Activated naive CD4-positive, alpha-beta T cell treated with anti-CD3 and anti-CD28 coated beads for 36 hours (primary cell): Measurements from ENCODE around the gene TAF6L. TPM values are rescaled to one million over a fixed set of nuclear protein-coding genes. Genes with fewer than 3 reads are reported as not detected.

ENCODE experiments used
- microRNA-seq: library from miRNA; unstranded; fragments of <30 nt; microRNA quantifications from one replicate; pipeline ENCODE4 v1.2.0, GENCODE V29; 2022; ENCODE audit warnings: borderline microRNAs expressed, borderline replicate concordance
- total RNA-seq, 2 experiments: library from RNA; stranded (reverse); gene quantifications; one replicate each; pipeline ENCODE4 v1.2.3, GENCODE V29; 2021

Gene TAF6L
- total RNA-seq, 2 experiments from 2014 or later, result 8.9 to 10.5 TPM

Small RNAs within 50 kb of the gene (microRNA-seq; reads per million reads assigned to microRNA genes)
- gene MIR6514 (2.2 reads per million), gene MIR6748 (not detected)

Other genes starting within 250 kb of the TAF6L start
- gene AHNAK, start 224.6 kb upstream of the TAF6L start, total RNA-seq, result 1 to 10 TPM; 9.2 to 9.4 TPM
- 1,000 to 10,000 TPM; 2,282 to 2,440 TPM for gene EEF1G, start 197.5 kb upstream of the TAF6L start, total RNA-seq
- 10 to 100 TPM; 38.2 to 42.0 TPM for gene TUT1, start 179.9 kb upstream of the TAF6L start, total RNA-seq
- gene MTA2, start 169.5 kb upstream of the TAF6L start, total RNA-seq, result 100 to 1,000 TPM; 191 to 197 TPM
- gene EML3, start 158.6 kb upstream of the TAF6L start, total RNA-seq, result 10 to 100 TPM; 81.8 to 97.1 TPM
- 1 to 10 TPM in 1 of 2 experiments, under 1 TPM in 1; 0.52 to 1.0 TPM for gene ROM1, start 158.1 kb upstream of the TAF6L start, total RNA-seq
- 10 to 100 TPM; 43.1 to 45.7 TPM for gene B3GAT3, start 149.4 kb upstream of the TAF6L start, total RNA-seq
- gene GANAB, start 124.8 kb upstream of the TAF6L start, total RNA-seq, result 100 to 1,000 TPM; 221 to 230 TPM
- gene INTS5, start 118.1 kb upstream of the TAF6L start, total RNA-seq, result 10 to 100 TPM; 12.5 to 12.8 TPM
- 10 to 100 TPM; 73.5 to 76.5 TPM for gene C11orf98, start 106.2 kb upstream of the TAF6L start, total RNA-seq
- 10 to 100 TPM; 35.2 to 44.0 TPM for gene CSKMT, start 106.1 kb upstream of the TAF6L start, total RNA-seq
- 1 to 10 TPM; 6.0 to 6.4 TPM for gene UQCC3, start 99.7 kb upstream of the TAF6L start, total RNA-seq
- 1 to 10 TPM; 4.4 to 6.1 TPM for gene LBHD1, start 99.1 kb upstream of the TAF6L start, total RNA-seq
- gene UBXN1, start 92.3 kb upstream of the TAF6L start, total RNA-seq, result 100 to 1,000 TPM; 121 to 124 TPM
- under 1 TPM in 1 of 2 experiments, not detected in 1; 0.10 TPM for gene LRRN4CL, start 81.9 kb upstream of the TAF6L start, total RNA-seq
- gene BSCL2, start 64.0 kb upstream of the TAF6L start, total RNA-seq, result 10 to 100 TPM; 13.8 to 17.3 TPM
- not detected for gene GNG3, start 63.7 kb upstream of the TAF6L start, total RNA-seq
- 10 to 100 TPM; 58.6 to 61.5 TPM for gene HNRNPUL2, start 43.9 kb upstream of the TAF6L start, total RNA-seq
- gene TTC9C, start 42.9 kb upstream of the TAF6L start, total RNA-seq, result 10 to 100 TPM; 46.6 to 49.5 TPM
- 10 to 100 TPM; 12.1 to 13.5 TPM for gene ZBTB3, start 17.2 kb upstream of the TAF6L start, total RNA-seq
- gene POLR2G, start 9.8 kb upstream of the TAF6L start, total RNA-seq, result 100 to 1,000 TPM; 131 to 135 TPM
- 10 to 100 TPM; 13.9 to 15.2 TPM for gene TMEM179B, start 16.0 kb downstream of the TAF6L start, total RNA-seq
- gene TMEM223, start 20.6 kb downstream of the TAF6L start, total RNA-seq, result 1 to 10 TPM; 7.0 to 7.7 TPM
- 10 to 100 TPM; 44.6 to 46.0 TPM for gene NXF1, start 34.0 kb downstream of the TAF6L start, total RNA-seq
- gene STX5, start 60.7 kb downstream of the TAF6L start, total RNA-seq, result 10 to 100 TPM; 22.7 to 23.0 TPM
- gene TEX54, start 61.4 kb downstream of the TAF6L start, total RNA-seq, result not detected
- 10 to 100 TPM; 74.4 to 78.7 TPM for gene WDR74, start 68.2 kb downstream of the TAF6L start, total RNA-seq
- 100 to 1,000 TPM; 419 to 472 TPM for gene SLC3A2, start 109.5 kb downstream of the TAF6L start, total RNA-seq
- gene CHRM1, start 150.0 kb downstream of the TAF6L start, total RNA-seq, result not detected
- gene SLC22A6, start 213.6 kb downstream of the TAF6L start, total RNA-seq, result not detected
- gene SLC22A8, start 244.4 kb downstream of the TAF6L start, total RNA-seq, result not detected